Fibroblast of skin of right biceps (primary cell): ENCODE measurements around the gene CTSW.
A peak's percentile ranks its signal among the peaks of the same experiment; 100 is the strongest.

Source experiments
- DNase-seq: peaks from one replicate; pipeline ENCODE4 v3.0.0-alpha.2; 2013

Gene CTSW

DNA sequence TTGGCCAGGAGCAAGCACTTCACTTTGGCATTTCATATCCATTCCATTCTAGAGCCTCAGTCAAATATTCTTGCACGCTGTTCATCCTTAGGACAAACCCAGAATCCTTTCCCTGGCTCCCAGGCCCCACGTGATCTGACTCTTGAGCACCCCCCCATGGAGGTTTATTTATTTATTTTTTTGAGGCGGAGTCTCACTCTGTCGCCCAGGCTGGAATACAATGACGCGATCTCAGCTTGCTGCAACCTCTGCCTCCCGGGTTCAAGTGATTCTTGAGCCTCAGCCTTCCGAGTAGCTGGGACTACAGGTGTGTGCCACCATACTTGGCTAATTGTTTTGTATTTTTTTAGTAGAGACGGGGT lies 52.9 kb downstream of the CTSW start:
- DNase-seq, result peak; percentile 44
